ENCODE results near the gene KIF26B.

KIF26B gene

GRCh38 chr1:245465666-245466065 lies 310.9 kb downstream of the KIF26B start:
- DNase-seq (ENCODE audit: low read depth) = no peak

DNA sequence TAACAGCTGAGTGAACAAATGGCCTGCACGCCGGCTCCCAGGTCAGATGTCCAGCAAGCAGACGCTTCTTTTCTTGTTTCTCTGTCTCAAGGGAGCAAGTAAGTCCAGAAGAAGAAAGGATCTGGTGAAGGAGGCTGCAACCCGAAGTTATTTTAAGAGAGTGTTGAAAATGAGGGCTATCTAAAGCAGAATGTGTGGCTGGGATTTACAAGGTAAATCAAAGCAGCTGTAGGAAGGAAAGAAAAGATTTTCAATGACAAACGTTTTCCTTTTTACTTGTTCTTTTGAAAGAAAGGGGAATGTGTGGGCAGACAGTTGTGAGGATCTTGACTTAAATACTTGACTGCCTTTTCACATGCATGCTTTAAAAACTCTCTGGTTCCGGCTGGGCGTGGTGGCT lies 311.5 kb downstream of the KIF26B start:
- no peak for DNase-seq (ENCODE audit: low read depth)

DNA sequence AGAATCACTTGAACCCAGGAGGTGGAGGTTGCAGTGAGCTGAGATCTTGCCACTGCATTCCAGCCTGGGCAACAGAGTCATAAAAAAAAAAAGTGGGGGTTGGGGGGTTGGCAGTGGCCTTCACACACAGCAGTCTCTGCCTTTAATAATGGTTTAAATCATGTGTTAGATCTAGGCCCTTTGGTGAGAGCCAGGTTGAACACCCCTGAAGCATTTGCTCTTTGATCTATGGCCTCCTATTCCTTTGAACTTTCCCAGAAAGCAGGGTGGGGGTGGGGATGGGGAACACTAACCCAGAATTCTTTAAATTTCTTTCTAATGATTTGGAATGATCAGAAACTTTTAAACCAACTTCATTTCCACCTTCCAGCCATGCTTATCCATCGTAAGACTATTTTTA lies 313.0 kb downstream of the KIF26B start:
- DNase-seq (ENCODE audit: low read depth) = no peak

GRCh38 chr1:245469006-245469405 lies 314.2 kb downstream of the KIF26B start:
- DNase-seq (ENCODE audit: low read depth) = no peak

DNA sequence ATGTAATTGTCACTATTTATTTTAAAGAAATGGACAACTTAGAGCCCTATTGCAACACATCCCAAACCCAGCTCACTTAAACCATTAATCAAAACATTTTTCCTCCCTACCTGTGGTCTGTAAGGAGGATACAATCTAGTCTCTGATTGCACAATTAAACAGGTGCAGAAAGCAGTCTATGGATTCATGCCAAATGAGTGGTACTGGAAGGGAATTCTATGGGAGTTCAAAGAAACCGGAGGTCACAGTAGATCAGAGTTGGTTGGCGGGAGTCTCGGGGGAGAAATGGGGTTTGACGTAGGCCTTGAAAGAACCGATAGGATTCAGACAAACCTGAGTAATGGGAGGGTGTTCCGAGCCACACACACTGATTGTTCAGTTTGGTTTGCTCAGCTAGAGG lies 314.9 kb downstream of the KIF26B start:
- no peak for DNase-seq (ENCODE audit: low read depth)

GRCh38 chr1:245475126-245475525 lies 320.3 kb downstream of the KIF26B start:
- no peak for DNase-seq (ENCODE audit: low read depth)

- DNase-seq (ENCODE audit: low read depth) = no peak
Measured at GRCh38 chr1:245475961-245476516, 321.3 kb downstream of the KIF26B start.

DNA sequence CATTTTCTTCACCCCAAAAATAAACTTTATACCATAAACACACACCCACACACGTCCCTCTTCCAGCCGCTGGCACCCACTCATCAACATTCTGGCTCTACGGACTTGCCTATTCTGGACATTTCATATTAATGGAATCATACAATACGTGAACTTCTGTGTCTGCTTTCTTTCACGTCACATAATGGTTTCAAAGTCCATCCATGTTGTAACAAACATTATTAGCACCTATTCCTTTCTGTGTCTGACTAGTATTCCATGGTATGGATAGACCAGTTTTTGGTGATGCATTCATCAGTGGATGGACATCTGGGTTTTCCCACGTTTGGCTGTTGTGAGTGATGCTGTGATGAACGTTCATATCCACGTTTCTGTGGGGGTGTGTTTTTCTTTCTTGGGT lies 323.2 kb downstream of the KIF26B start:
- no peak for DNase-seq (ENCODE audit: low read depth)

- no peak for DNase-seq (ENCODE audit: low read depth)
Measured at GRCh38 chr1:245480393-245481120, 325.8 kb downstream of the KIF26B start.

DNA sequence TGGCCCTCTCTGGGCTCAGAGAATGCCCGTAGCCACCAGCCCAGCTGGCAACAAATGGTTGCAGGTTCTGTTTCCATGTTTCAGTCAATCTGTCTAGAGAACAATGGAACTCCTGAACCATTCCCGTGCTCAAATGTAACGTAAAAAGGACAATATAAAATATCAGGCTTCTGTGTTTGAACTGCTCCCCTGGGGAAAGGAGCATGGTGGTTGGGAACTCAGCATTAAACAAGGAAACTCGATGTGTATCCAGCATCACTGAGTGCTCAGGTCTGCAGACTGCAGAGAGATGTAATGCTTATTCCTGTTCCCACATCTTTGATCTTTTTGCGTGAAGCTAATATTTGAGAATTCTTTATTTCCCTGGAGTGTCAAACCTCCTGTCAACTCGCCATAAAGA lies 326.5 kb downstream of the KIF26B start:
- DNase-seq (ENCODE audit: low read depth) = no peak

GRCh38 chr1:245483247-245483646 lies 328.5 kb downstream of the KIF26B start:
- no peak for DNase-seq (ENCODE audit: low read depth)

DNA sequence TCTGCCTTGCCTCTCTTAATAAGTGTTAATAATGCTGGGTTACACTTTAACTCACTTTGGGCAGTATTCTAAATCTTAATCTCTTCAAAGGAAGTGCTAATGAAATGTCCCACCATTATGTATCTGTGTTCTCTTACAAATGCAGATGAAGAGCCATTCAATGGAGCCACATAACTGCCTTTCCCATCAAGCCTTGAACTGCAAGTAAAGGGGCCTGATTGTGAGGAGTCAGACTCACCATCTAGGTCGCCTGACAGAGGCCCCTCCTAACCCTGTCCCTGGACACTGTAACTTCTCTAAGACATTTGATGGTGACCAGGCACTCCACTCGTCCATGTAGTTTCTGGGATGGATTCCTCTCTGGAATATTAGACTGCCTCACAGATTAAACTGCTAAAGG lies 329.4 kb downstream of the KIF26B start:
- DNase-seq (ENCODE audit: low read depth) = no peak

DNA sequence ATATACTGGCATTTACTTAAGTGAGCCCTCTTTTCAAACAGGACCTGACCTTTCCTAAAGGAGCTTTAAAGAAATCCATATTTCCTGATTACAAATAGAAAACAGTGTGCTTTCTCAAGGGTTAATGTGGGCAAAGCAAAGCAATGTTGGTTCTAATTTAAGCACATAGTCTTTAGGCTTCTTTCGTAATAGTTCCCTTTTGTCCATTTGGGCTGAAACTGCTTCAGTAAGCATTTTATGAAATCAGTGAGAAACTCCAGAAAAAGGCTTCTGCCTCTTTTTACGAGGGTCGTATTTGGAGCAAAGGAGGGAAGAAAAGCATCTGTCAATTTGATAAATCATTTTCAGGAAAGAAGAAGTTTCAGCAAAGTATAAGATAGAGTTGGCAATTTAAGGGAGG lies 331.2 kb downstream of the KIF26B start:
- DNase-seq (ENCODE audit: low read depth) = no peak

- no peak for DNase-seq (ENCODE audit: low read depth)
Measured at GRCh38 chr1:245486775-245487470, 332.1 kb downstream of the KIF26B start.

DNA sequence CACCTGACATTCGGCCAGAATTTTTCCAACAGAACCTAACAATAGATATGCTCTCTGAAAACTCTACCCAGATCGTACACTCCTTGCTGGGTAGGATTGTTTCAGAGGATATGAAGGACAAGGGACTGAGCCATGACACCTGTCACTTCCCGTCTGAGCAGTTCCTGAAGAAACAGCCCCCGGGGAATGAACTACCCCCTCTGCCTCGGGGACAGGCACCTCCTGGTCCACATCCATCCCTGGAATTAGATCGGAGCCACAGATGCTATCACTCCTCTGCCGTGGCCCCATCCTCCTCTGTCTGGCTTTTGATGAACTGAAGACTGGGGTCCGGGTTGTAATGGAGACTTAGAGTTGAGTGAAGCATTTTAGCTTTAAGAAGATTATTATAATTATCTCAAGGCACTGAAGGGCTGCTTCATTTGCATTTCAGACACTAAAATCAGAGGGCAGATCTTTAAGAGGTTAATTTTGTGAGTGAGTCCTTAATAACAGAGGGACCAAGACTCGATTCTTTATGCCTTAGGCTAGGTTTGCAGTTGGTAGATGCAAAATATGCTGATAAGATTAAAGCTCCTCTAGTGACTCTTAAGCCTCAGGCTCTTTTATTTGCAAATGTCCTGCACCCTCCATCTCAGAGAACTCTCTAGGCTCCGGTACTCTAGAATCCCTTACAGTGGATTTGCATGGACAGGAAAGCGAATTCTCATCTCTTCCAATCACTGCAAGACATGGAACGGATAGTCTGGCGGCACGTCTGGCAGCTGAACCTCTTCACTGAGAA lies 333.8 kb downstream of the KIF26B start:
- no peak for DNase-seq (ENCODE audit: low read depth)

GRCh38 chr1:245489838-245490237 lies 335.1 kb downstream of the KIF26B start:
- no peak for DNase-seq (ENCODE audit: low read depth)

DNA sequence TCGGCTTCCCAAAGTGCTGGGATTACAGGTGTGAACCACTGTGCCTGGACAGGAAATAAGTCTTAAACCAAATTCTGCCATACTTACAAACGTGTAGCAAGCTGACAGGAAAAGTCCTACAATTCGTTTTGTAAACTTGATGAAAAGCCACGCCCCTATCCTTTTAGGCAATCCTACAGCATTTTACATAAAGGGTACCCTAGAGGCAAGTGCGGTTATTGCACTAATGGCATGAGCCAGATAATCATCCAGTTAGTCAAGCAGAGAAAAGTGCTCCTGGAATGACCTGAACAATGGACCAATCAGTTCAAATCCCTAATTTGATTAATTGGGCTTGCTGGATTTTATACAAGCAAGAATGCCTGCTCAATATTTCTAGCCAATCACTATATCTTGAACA lies 338.2 kb downstream of the KIF26B start:
- DNase-seq (ENCODE audit: low read depth) = no peak

DNA sequence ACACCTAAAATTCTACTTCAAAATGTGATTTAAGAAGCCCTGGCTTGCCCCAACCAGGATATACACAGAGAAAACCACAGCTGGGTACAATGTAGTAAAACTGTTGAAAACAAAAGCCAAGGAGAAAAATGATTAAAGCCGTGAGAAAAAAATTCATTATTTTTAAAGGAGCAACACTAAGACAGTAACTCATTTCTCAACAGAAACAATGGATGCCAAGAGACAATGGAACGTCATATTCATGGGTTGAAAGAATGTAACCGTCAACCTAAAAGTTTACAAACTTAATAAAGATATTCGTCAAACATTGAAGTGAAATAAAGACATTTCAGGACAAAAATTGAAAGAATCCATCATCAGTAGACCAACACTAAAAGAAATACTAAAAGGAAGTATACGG lies 340.9 kb downstream of the KIF26B start:
- DNase-seq (ENCODE audit: low read depth) = no peak

GRCh38 chr1:245500546-245500945 lies 345.8 kb downstream of the KIF26B start:
- peak; percentile 21 for DNase-seq (ENCODE audit: low read depth)

- no peak for DNase-seq (ENCODE audit: low read depth)
Measured at GRCh38 chr1:245501633-245502032, 346.8 kb downstream of the KIF26B start.

- no peak for DNase-seq (ENCODE audit: low read depth)
Measured at GRCh38 chr1:245503548-245503947, 348.8 kb downstream of the KIF26B start.

GRCh38 chr1:245510144-245510543 lies 355.4 kb downstream of the KIF26B start:
- DNase-seq (ENCODE audit: low read depth) = no peak
